Measurements from ENCODE around the gene INO80D.
"Not testable (repeated sequence)": the region's sequence is repeated elsewhere in the genome, so short reads cannot be mapped to it uniquely, and the experiment has no call there.

The INO80D gene

DNA sequence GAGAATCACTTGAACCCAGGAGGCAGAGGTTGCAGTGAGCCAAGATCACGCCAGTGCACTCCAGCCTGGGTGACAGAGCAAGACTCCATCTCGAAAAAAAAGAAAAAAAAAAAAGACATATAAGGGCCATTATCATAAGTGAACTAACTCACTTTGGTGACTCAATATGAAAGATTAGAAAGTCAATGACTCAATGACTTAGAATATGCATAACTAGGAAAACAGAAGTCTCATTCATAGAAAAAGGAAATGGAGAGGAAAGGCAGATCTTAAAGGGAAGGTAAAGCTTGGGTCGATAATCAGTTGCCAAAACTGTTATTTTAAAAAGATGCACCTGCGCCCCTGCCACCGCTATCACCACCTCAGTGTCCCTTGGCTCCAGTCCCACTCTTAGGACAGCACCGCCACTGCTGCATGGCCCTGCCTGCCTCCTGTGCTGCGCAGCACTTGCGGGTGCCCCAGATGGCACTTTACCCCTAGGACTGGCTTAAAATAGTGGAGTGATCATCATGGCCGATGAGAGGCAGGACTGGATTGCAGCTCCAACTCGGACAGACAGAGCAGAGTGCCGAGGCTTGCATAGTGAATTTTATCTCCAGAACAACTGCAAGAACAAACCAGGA, 54.7 kb downstream of the INO80D start:
- H3K4me3 ChIP-seq (ENCODE audit: control insufficient read depth, low read depth, low read length) = no peak overlapping the region
- TF ChIP-seq, protein P1, sequence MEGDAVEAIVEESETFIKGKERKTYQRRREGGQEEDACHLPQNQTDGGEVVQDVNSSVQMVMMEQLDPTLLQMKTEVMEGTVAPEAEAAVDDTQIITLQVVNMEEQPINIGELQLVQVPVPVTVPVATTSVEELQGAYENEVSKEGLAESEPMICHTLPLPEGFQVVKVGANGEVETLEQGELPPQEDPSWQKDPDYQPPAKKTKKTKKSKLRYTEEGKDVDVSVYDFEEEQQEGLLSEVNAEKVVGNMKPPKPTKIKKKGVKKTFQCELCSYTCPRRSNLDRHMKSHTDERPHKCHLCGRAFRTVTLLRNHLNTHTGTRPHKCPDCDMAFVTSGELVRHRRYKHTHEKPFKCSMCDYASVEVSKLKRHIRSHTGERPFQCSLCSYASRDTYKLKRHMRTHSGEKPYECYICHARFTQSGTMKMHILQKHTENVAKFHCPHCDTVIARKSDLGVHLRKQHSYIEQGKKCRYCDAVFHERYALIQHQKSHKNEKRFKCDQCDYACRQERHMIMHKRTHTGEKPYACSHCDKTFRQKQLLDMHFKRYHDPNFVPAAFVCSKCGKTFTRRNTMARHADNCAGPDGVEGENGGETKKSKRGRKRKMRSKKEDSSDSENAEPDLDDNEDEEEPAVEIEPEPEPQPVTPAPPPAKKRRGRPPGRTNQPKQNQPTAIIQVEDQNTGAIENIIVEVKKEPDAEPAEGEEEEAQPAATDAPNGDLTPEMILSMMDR (conservative IDR thresholded peaks at IDR 0.05; ENCODE audit: control insufficient read depth, insufficient read depth, low read depth, low read length) = no peak
- peak; percentile 47 for DNase-seq (ENCODE audit: low read depth)

DNA sequence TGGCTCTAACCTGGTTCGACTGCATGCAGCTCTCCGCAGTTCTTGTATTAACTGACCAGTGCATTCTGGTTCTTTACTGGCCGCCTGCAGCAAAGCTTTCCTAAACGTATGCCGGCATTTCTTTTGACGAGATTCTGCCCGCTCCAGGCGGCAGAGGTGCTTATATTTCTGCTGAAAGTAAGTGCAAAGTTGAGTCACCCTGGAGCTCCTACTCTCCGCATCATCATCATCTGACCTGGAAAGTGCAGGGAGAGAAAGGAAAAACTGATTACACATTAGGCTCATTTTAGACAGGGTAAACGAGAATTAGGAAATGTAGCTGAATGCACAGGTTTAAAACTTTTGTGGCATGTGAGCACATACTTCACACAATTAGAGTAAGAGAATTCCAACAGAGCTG, 57.9 kb downstream of the INO80D start:
- TF ChIP-seq, protein P1 (conservative IDR thresholded peaks at IDR 0.05; ENCODE audit: control insufficient read depth, insufficient read depth, low read depth, low read length) = no peak
- peak; percentile 10 for DNase-seq (ENCODE audit: low read depth)
- H3K4me3 ChIP-seq (ENCODE audit: control insufficient read depth, low read depth, low read length) = no peak overlapping the region

GRCh38 chr2:206023183-206023582, 62.8 kb downstream of the INO80D start:
- H3K4me3 ChIP-seq (ENCODE audit: control insufficient read depth, low read depth, low read length) = no peak overlapping the region
- TF ChIP-seq, protein P1 (conservative IDR thresholded peaks at IDR 0.05; ENCODE audit: control insufficient read depth, insufficient read depth, low read depth, low read length) = no peak
- DNase-seq (ENCODE audit: low read depth) = no peak

- no peak for DNase-seq (ENCODE audit: low read depth)
- no peak overlapping the region for H3K4me3 ChIP-seq (ENCODE audit: control insufficient read depth, low read depth, low read length)
- TF ChIP-seq, protein P1 (conservative IDR thresholded peaks at IDR 0.05; ENCODE audit: control insufficient read depth, insufficient read depth, low read depth, low read length) = no peak
Measured at GRCh38 chr2:206020171-206020570, 65.8 kb downstream of the INO80D start.

GRCh38 chr2:206015746-206016145, 70.2 kb downstream of the INO80D start:
- not testable (repeated sequence) for DNase-seq (ENCODE audit: low read depth); H3K4me3 ChIP-seq (ENCODE audit: control insufficient read depth, low read depth, low read length)

DNA sequence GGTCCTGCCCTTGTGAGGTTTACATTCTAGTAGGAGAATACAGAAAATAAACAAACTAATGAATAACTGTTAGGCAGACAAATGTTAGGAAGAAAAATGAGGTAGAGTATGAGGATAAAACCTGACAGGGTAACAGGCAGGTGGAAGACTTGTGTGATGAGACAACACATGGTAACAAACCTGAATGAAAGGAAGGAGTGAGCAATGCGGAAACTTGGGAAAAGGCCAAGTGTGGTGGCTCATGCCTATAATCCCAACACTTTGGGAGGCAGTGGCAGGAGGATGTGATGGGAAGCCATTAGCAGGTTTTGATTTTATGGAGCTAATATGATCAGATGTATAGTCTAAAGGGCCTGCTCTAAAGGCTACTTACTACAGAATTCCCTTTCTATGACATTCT, 74.2 kb downstream of the INO80D start:
- TF ChIP-seq, protein P1 (conservative IDR thresholded peaks at IDR 0.05; ENCODE audit: control insufficient read depth, insufficient read depth, low read depth, low read length) = no peak
- DNase-seq (ENCODE audit: low read depth) = peak; percentile 23
- no peak overlapping the region for H3K4me3 ChIP-seq (ENCODE audit: control insufficient read depth, low read depth, low read length)

- H3K4me3 ChIP-seq (ENCODE audit: control insufficient read depth, low read depth, low read length) = no peak overlapping the region
- no peak for DNase-seq (ENCODE audit: low read depth)
- TF ChIP-seq, protein P1 (conservative IDR thresholded peaks at IDR 0.05; ENCODE audit: control insufficient read depth, insufficient read depth, low read depth, low read length) = no peak
Measured at GRCh38 chr2:206011018-206011614, 74.9 kb downstream of the INO80D start.
